GM10266 (cell line): ENCODE measurements around the gene NPDC1.
A peak's percentile ranks its signal among the peaks of the same experiment; 100 is the strongest.

Experiments used
- DNase-seq: peaks from one replicate; pipeline ENCODE4 v3.0.0; 2012; ENCODE audit errors: extremely low spot score
- CTCF ChIP-seq: IDR thresholded peaks from 2 replicates; pipeline ENCODE4 v1.5.1; 2012; ENCODE audit warnings: mild to moderate bottlenecking, low read depth; ENCODE audit not compliant: control insufficient read depth, insufficient read depth; ENCODE audit errors: missing control alignments

The NPDC1 gene

GRCh38 chr9:137084526-137084925 lies 38.5 kb upstream of the NPDC1 start:
- no peak for TF ChIP-seq CTCF

GRCh38 chr9:137083394-137084004 lies 37.5 kb upstream of the NPDC1 start:
- TF ChIP-seq CTCF: no peak
- DNase-seq: peak; percentile 63

More at GRCh38 chr9:137084526-137084925, 38.5 kb upstream of the NPDC1 start:
- no peak for DNase-seq

GRCh38 chr9:137082925-137083290 lies 36.9 kb upstream of the NPDC1 start:
- TF ChIP-seq CTCF: no peak
- no peak for DNase-seq

GRCh38 chr9:137082222-137082924 lies 36.4 kb upstream of the NPDC1 start:
- DNase-seq: no peak
- TF ChIP-seq CTCF: no peak

GRCh38 chr9:137080260-137081122 lies 34.5 kb upstream of the NPDC1 start:
- no peak for DNase-seq
- no peak for TF ChIP-seq CTCF

GRCh38 chr9:137079401-137079787 lies 33.4 kb upstream of the NPDC1 start:
- no peak for TF ChIP-seq CTCF
- no peak for DNase-seq
